ENCODE data around the gene ELANE. TPM values are rescaled to one million over a fixed set of nuclear protein-coding genes. Genes with fewer than 3 reads are reported as not detected.

The ELANE gene
- total RNA-seq, 1 donor from 2014 or later = not detected

DNA sequence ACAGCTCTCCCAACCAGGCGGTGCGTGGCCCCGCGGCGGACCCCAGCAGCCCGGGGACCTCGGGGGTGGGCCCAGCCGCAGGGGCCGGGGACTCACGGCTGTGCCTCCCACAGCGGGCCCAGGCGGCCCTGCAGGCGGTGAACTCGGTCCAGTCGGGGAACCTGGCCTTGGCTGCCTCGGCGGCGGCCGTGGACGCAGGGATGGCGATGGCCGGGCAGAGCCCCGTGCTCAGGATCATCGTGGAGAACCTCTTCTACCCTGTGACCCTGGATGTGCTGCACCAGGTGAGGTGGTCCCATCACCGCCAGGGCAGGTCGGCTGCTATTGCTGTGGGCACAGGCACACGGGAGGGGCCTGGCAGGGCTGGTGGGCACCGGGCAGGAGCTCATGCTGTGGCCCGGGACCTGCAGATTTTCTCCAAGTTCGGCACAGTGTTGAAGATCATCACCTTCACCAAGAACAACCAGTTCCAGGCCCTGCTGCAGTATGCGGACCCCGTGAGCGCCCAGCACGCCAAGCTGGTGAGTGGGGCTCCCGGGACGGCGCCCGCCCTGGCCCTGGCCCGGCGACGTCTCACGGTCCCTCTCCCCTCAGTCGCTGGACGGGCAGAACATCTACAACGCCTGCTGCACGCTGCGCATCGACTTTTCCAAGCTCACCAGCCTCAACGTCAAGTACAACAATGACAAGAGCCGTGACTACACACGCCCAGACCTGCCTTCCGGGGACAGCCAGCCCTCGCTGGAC is 47.5 kb upstream of the ELANE start:
- H3K27ac Mint-ChIP-seq = no peak overlapping the region
- peaks cover 28% of the 10 kb centered on the region for H3K4me1 Mint-ChIP-seq (ENCODE audit: low read depth)
- H3K9me3 Mint-ChIP-seq (ENCODE audit: low read depth) = no peaks in the 10 kb centered on the region
- peaks cover 24% of the 10 kb centered on the region for H3K36me3 Mint-ChIP-seq (ENCODE audit: insufficient read depth)
- no peaks in the 10 kb centered on the region for H3K27me3 Mint-ChIP-seq
- TF ChIP-seq, protein P1, sequence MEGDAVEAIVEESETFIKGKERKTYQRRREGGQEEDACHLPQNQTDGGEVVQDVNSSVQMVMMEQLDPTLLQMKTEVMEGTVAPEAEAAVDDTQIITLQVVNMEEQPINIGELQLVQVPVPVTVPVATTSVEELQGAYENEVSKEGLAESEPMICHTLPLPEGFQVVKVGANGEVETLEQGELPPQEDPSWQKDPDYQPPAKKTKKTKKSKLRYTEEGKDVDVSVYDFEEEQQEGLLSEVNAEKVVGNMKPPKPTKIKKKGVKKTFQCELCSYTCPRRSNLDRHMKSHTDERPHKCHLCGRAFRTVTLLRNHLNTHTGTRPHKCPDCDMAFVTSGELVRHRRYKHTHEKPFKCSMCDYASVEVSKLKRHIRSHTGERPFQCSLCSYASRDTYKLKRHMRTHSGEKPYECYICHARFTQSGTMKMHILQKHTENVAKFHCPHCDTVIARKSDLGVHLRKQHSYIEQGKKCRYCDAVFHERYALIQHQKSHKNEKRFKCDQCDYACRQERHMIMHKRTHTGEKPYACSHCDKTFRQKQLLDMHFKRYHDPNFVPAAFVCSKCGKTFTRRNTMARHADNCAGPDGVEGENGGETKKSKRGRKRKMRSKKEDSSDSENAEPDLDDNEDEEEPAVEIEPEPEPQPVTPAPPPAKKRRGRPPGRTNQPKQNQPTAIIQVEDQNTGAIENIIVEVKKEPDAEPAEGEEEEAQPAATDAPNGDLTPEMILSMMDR (IDR thresholded peaks at IDR 0.05; ENCODE audit: unreplicated experiment) = no peak
- H3K4me3 Mint-ChIP-seq (ENCODE audit: low read depth) = no peak overlapping the region
- DNase-seq (ENCODE audit: low spot score, unreplicated experiment) = no peak

DNA sequence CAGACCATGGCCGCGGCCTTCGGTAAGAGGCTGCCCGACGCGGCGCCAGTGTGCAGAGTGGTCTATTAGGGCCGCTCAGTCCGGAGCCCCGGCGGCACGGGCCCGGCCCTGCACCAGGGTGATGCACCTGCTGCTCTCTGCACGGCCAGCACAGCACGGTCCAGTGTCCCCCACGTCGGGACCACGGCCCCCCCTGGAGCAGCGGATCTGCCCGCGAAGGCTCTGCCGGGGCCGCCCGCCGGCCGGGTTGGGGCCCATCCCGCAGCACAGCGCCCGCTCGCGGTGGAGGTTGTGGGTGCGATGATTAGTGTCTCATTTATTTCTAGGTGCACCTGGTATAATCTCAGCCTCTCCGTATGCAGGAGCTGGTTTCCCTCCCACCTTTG is 46.9 kb upstream of the ELANE start:
- Mint-ChIP-seq H3K36me3 (ENCODE audit: insufficient read depth) (peaks cover 26% of the 10 kb centered on the region), H3K27me3 (no peaks in the 10 kb centered on the region), H3K4me1 (ENCODE audit: low read depth) (peaks cover 22% of the 10 kb centered on the region), H3K27ac (no peak overlapping the region), H3K4me3 (ENCODE audit: low read depth) (no peak overlapping the region), H3K9me3 (ENCODE audit: low read depth) (no peaks in the 10 kb centered on the region)
- no peak for DNase-seq (ENCODE audit: low spot score, unreplicated experiment)
- TF ChIP-seq, protein P1 (IDR thresholded peaks at IDR 0.05; ENCODE audit: unreplicated experiment) = no peak

DNA sequence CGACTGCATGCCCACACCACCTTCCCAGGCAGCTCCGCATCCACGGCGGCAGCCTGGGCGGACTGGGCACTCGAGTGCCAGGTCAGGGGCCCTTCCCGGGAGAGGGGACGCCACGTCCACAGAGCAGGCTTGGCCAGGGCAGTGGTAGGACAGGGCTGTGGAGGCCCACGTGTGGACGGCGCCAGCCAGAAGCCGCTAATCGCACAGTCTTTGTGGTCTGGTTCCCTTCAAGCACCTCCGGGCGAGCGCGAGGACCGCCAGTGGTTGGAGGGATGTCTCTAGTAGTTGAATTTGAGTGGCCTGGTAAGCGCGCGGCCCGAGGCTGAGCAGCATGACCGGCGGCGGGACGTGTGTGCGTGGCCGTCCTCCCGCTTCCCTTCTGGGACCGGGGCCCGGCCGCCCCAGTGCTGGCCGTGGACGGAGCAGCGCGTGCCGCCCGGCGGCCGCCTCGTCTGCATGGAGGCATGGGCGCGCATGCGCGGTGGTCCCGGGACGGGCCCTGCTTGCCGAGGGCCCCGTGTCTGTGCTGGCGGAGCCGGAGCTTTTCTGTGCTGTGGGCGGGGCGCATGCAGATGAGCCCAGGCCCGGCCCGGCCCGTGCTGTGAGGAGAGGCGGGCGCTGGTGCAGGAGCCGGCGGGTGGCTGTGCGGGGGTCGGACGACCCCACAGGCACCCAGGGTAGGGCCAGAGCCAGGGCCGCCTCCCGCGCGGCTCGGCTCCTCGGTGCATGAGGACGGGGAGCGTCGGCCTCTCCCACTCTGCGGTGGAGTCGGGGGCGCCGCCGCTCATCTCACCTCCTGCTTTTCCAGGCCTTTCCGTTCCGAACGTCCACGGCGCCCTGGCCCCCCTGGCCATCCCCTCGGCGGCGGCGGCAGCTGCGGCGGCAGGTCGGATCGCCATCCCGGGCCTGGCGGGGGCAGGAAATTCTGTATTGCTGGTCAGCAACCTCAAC is 46.2 kb upstream of the ELANE start:
- peaks cover 29% of the 10 kb centered on the region for H3K36me3 Mint-ChIP-seq (ENCODE audit: insufficient read depth)
- no peaks in the 10 kb centered on the region for H3K9me3 Mint-ChIP-seq (ENCODE audit: low read depth)
- no peak overlapping the region for H3K27ac Mint-ChIP-seq
- peaks cover 16% of the 10 kb centered on the region for H3K4me1 Mint-ChIP-seq (ENCODE audit: low read depth)
- H3K27me3 Mint-ChIP-seq = no peaks in the 10 kb centered on the region
- no peak for DNase-seq (ENCODE audit: low spot score, unreplicated experiment)
- TF ChIP-seq, protein P1 (IDR thresholded peaks at IDR 0.05; ENCODE audit: unreplicated experiment) = no peak
- no peak overlapping the region for H3K4me3 Mint-ChIP-seq (ENCODE audit: low read depth)

DNA sequence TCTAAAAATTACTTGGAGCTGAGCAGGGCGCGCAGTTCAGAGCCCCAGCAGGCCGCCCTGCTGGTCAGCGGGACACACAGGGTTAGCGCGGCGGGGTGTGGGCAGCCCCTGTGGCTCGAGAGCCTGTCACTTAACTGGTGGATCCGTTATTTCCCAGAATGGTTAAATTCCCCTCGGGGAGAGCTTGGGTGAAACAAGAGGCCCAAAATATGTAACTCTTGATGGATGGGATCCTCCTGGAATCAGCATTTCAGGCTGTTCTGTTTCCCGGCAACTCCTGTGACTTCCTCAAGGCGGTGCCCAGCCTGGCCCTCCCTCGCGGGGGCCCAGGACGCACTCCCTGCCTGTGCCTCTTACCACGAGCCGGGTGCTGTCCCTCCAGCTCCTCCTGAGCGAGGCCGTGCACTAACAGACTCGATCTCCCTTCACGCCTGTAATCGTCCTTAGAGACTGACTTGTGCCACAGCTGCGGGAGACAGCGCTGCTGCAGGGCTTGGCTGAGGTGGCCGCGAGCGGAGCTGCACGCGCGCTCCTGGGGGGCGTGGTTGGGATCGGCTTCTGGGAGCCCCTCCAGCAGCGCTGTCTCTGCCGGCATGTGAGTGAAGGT is 45.2 kb upstream of the ELANE start:
- TF ChIP-seq, protein P1 (IDR thresholded peaks at IDR 0.05; ENCODE audit: unreplicated experiment) = no peak
- Mint-ChIP-seq H3K36me3 (ENCODE audit: insufficient read depth) (peaks cover 36% of the 10 kb centered on the region), H3K9me3 (ENCODE audit: low read depth) (no peaks in the 10 kb centered on the region), H3K4me3 (ENCODE audit: low read depth) (no peak overlapping the region), H3K4me1 (ENCODE audit: low read depth) (peaks cover 10% of the 10 kb centered on the region), H3K27ac (peak overlapping the region; percentile 56), H3K27me3 (no peaks in the 10 kb centered on the region)
- DNase-seq (ENCODE audit: low spot score, unreplicated experiment) = no peak

Data from progenitor cell of endocrine pancreas (in vitro differentiated cells).